Activated CD4-positive, alpha-beta T cell treated with anti-CD3 and anti-CD28 coated beads, Interleukin-2, Interleukin-6, amounts not matched to agents 100 ng/mL and 50 ng/mL, durations not matched to agents 16 hours and 8 hours (primary cell): ENCODE measurements around the gene MMP27.

Source experiments
- DNase-seq: peaks from one replicate; pipeline ENCODE4 v3.0.0-alpha.2; 2020

The MMP27 gene

GRCh38 chr11:102703826-102704493 is 1.6 kb downstream of the MMP27 start:
- DNase-seq = no peak

GRCh38 chr11:102695201-102695600 is 10.4 kb downstream of the MMP27 start:
- no peak for DNase-seq

- DNase-seq = no peak
Measured at GRCh38 chr11:102685754-102686153, 19.8 kb downstream of the MMP27 start.

- no peak for DNase-seq
Measured at GRCh38 chr11:102685338-102685737, 20.2 kb downstream of the MMP27 start.

- DNase-seq = no peak
Measured at GRCh38 chr11:102683277-102683676, 22.3 kb downstream of the MMP27 start.

- no peak for DNase-seq
Measured at GRCh38 chr11:102680945-102681344, 24.6 kb downstream of the MMP27 start.

- no peak for DNase-seq
Measured at GRCh38 chr11:102678022-102678421, 27.5 kb downstream of the MMP27 start.

- DNase-seq = no peak
Measured at GRCh38 chr11:102676084-102676483, 29.5 kb downstream of the MMP27 start.

GRCh38 chr11:102669664-102670063 is 35.9 kb downstream of the MMP27 start:
- no peak for DNase-seq

- peak; percentile 59 for DNase-seq
Measured at GRCh38 chr11:102666331-102666957, 39.1 kb downstream of the MMP27 start.

GRCh38 chr11:102664001-102664752 is 41.4 kb downstream of the MMP27 start:
- DNase-seq = peak; percentile 39

GRCh38 chr11:102662607-102663006 is 43.0 kb downstream of the MMP27 start:
- DNase-seq = no peak

GRCh38 chr11:102661040-102661439 is 44.5 kb downstream of the MMP27 start:
- DNase-seq = no peak

- no peak for DNase-seq
Measured at GRCh38 chr11:102656528-102656927, 49.0 kb downstream of the MMP27 start.

GRCh38 chr11:102655547-102655946 is 50.0 kb downstream of the MMP27 start:
- DNase-seq = no peak

GRCh38 chr11:102654761-102655160 is 50.8 kb downstream of the MMP27 start:
- DNase-seq = no peak

GRCh38 chr11:102653744-102654291 is 51.8 kb downstream of the MMP27 start:
- no peak for DNase-seq

- DNase-seq = no peak
Measured at GRCh38 chr11:102647430-102647829, 58.1 kb downstream of the MMP27 start.

GRCh38 chr11:102643941-102644340 is 61.6 kb downstream of the MMP27 start:
- DNase-seq = no peak
